Breast epithelium (tissue), 3 donors: Measurements from ENCODE around the gene RPH3AL.

Experiments
- CTCF ChIP-seq, 3 donors: fragments of 450-650 bp; IDR thresholded peaks; one replicate each; pipeline ENCODE4 v1.5.1; 2016 to 2017; ENCODE audit warnings: antibody characterized with exemption in 3 of 3, mild to moderate bottlenecking in 3 of 3, moderate library complexity in 3 of 3
- POLR2A ChIP-seq: fragments of 450-650 bp; IDR thresholded peaks from one replicate; pipeline ENCODE4 v1.6.1; 2016; ENCODE audit warnings: antibody characterized with exemption, mild to moderate bottlenecking, moderate library complexity

- TF ChIP-seq CTCF (IDR thresholded peaks at IDR 0.05) (no peak), POLR2A (no peak)
These were observed 71.1 kb downstream of the RPH3AL start for GRCh38 chr17:281365-281999.
